B cell (primary cell): ENCODE measurements around the gene PKNOX2. TPM values are rescaled to one million over a fixed set of nuclear protein-coding genes. Genes with fewer than 3 reads are reported as not detected.

Experiments used
- ATAC-seq: fragments of 200-7000 bp; cut with Tn5 transposase; one replicate; pipeline ENCODE4 v1.10.0; 2021; ENCODE audit warnings: low read depth, mild to moderate bottlenecking, moderate number of reproducible peaks, moderate library complexity
- CTCF ChIA-PET: fragments of 350-600 bp; sonication (Branson Sonifier 250); formaldehyde crosslinking; loops from one replicate; lab custom pipeline; 2021; ENCODE audit warnings: antibody characterized with exemption, inconsistent platforms; lab: Charles Lee
- POLR2A ChIA-PET: fragments of 350-600 bp; sonication (Branson Sonifier 250); formaldehyde crosslinking; loops from one replicate; lab custom pipeline; 2021; ENCODE audit warnings: antibody characterized with exemption; lab: Charles Lee
- DNase-seq: peaks from one replicate; pipeline ENCODE4 v3.0.0; 2013
- H2AFZ ChIP-seq: 2 replicates; pipeline ENCODE4 v1.6.1; 2012; ENCODE audit warnings: mild to moderate bottlenecking, low read depth, low read length; ENCODE audit not compliant: insufficient read depth, poor library complexity, severe bottlenecking
- H3K27ac ChIP-seq, 2 donors: 1 replicate in 1 of 2; 2 replicates in 1 of 2; pipeline ENCODE4 v1.5.1; 2012 to 2013; ENCODE audit warnings: low read length in 2 of 2, mild to moderate bottlenecking in 2 of 2, moderate library complexity in 1 of 2
- H3K27me3 ChIP-seq, 4 experiments: fragments of 200-600 bp in 1 of 4; sonication (generic) in 1 of 4; replicated peaks in 1 of 4; 1 replicate in 2 of 4; 2 replicates in 2 of 4; pipeline versions ENCODE4 v1.6.1 to v1.7.0; 2013 to 2016; ENCODE audit warnings: low read length in 3 of 4, mild to moderate bottlenecking in 2 of 4, mixed read lengths in 1 of 4, moderate library complexity in 1 of 4; ENCODE audit not compliant: insufficient read depth in 4 of 4, control insufficient read depth in 3 of 4; ENCODE audit errors: control extremely low read depth in 1 of 4
- H3K36me3 ChIP-seq, 2 experiments: replicated peaks in 1 of 2; 1 replicate in 1 of 2; 2 replicates in 1 of 2; pipeline versions ENCODE4 v1.6.1 to v1.7.1; 2013; ENCODE audit warnings: low read length in 1 of 2; ENCODE audit not compliant: insufficient read depth in 2 of 2, control insufficient read depth in 1 of 2; ENCODE audit errors: control extremely low read depth in 1 of 2, extremely low read depth in 1 of 2
- H3K4me1 ChIP-seq, 2 donors: fragments of 200-600 bp in 1 of 2; sonication (generic) in 1 of 2; 1 replicate in 1 of 2; 2 replicates in 1 of 2; pipeline versions ENCODE4 v1.5.1 to v1.6.1; 2013 to 2017; ENCODE audit warnings: low read length in 2 of 2; ENCODE audit not compliant: control insufficient read depth in 2 of 2, insufficient read depth in 2 of 2
- H3K4me2 ChIP-seq: replicated peaks from 2 replicates; pipeline ENCODE3; 2012; ENCODE audit warnings: mild to moderate bottlenecking, low read depth, low read length; ENCODE audit not compliant: poor library complexity, severe bottlenecking
- H3K4me3 ChIP-seq, 5 experiments: fragments of 200-600 bp in 1 of 5; sonication (generic) in 1 of 5; 1 replicate in 3 of 5; 2 replicates in 2 of 5; pipeline versions ENCODE4 v1.5.1 to v1.7.0; 2011 to 2016; ENCODE audit warnings: low read length in 4 of 5, mild to moderate bottlenecking in 4 of 5, low read depth in 2 of 5, control low read depth in 1 of 5, moderate library complexity in 1 of 5; ENCODE audit not compliant: insufficient read depth in 1 of 5; ENCODE audit errors: control extremely low read depth in 1 of 5, extremely low read depth in 1 of 5
- H3K79me2 ChIP-seq: fragments of 200-600 bp; sonication (generic); one replicate; pipeline ENCODE4 v1.6.0; 2016; ENCODE audit warnings: low read length; ENCODE audit not compliant: control insufficient read depth, insufficient read depth
- H3K9ac ChIP-seq: fragments of 200-600 bp; sonication (generic); 2 replicates; pipeline ENCODE4 v1.6.1; 2017; ENCODE audit warnings: mild to moderate bottlenecking, low read length, moderate library complexity
- H3K9me3 ChIP-seq, 3 donors: one replicate each; pipeline versions ENCODE4 v1.6.1 to v1.7.1; 2013; ENCODE audit warnings: low read length in 2 of 3; ENCODE audit not compliant: control insufficient read depth in 2 of 3, insufficient read depth in 1 of 3; ENCODE audit errors: control extremely low read depth in 1 of 3
- H4K20me1 ChIP-seq: 2 replicates; pipeline ENCODE4 v1.6.0; 2012; ENCODE audit warnings: mild to moderate bottlenecking, low read length; ENCODE audit not compliant: insufficient read depth, control insufficient read depth, poor library complexity, severe bottlenecking
- H3K27ac Mint-ChIP-seq: one replicate; pipeline ENCODE4 v1.8.0; 2021; ENCODE audit warnings: mixed read lengths
- H3K27me3 Mint-ChIP-seq: one replicate; pipeline ENCODE4 v1.8.0; 2021; ENCODE audit warnings: mixed read lengths
- H3K4me1 Mint-ChIP-seq: one replicate; pipeline ENCODE4 v1.8.0; 2021; ENCODE audit warnings: mixed read lengths
- H3K4me3 Mint-ChIP-seq: one replicate; pipeline ENCODE4 v1.8.0; 2021; ENCODE audit warnings: mixed read lengths
- H3K9me3 Mint-ChIP-seq: one replicate; pipeline ENCODE4 v1.8.0; 2022; ENCODE audit warnings: mixed read lengths; ENCODE audit not compliant: insufficient read depth
- EZH2 ChIP-seq: IDR thresholded peaks from 2 replicates; pipeline ENCODE4 v1.6.1; 2012; ENCODE audit warnings: borderline replicate concordance, low read depth, mild to moderate bottlenecking, moderate library complexity, low read length; ENCODE audit not compliant: insufficient read depth, poor library complexity, severe bottlenecking
- WGBS: methylation state at CpG from one replicate; pipeline ENCODE4 v1.1.5; 2013; ENCODE audit warnings: missing lambda C conversion rate; ENCODE audit not compliant: insufficient coverage; 5-methylcytosine and 5-hydroxymethylcytosine counted together
- intact Hi-C: fragments of 100-400 bp; cut with micrococcal nuclease; formaldehyde crosslinking; loops from one replicate; pipeline ENCODE4 v1.10.0; 2022
- polyA plus RNA-seq: library from polyadenylated mRNA; depleted of rRNA; stranded (reverse); fragments of >200 nt; gene quantifications from 2 replicates; pipeline ENCODE4 v1.2.3, GENCODE V29; 2012
- total RNA-seq, 2 donors: library from RNA; stranded (reverse); fragments of 120-200 nt in 1 of 2; gene quantifications; 1 replicate in 1 of 2; 2 replicates in 1 of 2; pipeline versions ENCODE4 v1.2.3 to v1.2.4, GENCODE V29; 2013 to 2022
- TF ChIP-seq, protein P1 (sequence below): fragments of 200-600 bp; IDR thresholded peaks from one replicate; pipeline ENCODE4 v1.8.0; 2022; ENCODE audit warnings: antibody characterized with exemption, mild to moderate bottlenecking

Gene PKNOX2
- total and polyA plus RNA-seq, 2 donors (not counting 1 experiment from before 2014, with no cell fraction given) = not detected

DNA sequence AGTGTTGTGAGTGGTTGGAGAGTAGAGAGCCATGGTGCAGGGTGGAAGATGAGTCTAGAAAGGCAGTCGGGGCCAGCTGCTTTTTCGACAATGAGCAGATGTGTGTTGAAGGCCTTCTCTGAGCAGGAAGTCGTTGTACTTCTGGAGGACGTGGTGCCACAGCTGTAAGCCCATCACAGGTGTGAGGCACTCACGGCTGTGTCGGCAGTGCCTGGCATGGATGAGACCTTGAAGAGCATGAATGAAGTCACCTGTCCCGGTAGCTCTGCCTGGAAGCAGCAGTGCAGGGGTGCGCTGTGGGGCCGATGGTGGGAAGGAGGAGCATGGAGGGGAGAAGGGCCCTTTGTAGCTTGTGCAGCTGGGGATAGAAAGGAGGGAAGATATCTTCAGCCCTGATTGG, 165.2 kb downstream of the PKNOX2 start:
- Mint-ChIP-seq H3K27ac (no peak overlapping the region), H3K4me3 (no peak overlapping the region), H3K9me3 (no peaks in the 10 kb centered on the region), H3K4me1 (no peaks in the 10 kb centered on the region), H3K27me3 (peaks cover 25% of the 10 kb centered on the region)
- Histone ChIP-seq H3K79me2 (no peaks in the 10 kb centered on the region), H4K20me1 (no peaks in the 10 kb centered on the region), H3K4me2 (no peak overlapping the region), H3K4me3 (no peak overlapping the region), H2AFZ (no peak overlapping the region), H3K27ac (no peak overlapping the region), H3K27me3 (peaks cover 0 to 7% (median 0%) of the 10 kb centered on the region in 4 experiments), H3K9ac (no peak overlapping the region), H3K4me1 (no peaks in the 10 kb centered on the region), H3K36me3 (no peaks in the 10 kb centered on the region), H3K9me3 (no peaks in the 10 kb centered on the region)
- intact Hi-C loops = no loop called here
- ATAC-seq (no peak), DNase-seq (no peak)
- TF ChIP-seq EZH2 = no peak
- TF ChIP-seq, protein P1, sequence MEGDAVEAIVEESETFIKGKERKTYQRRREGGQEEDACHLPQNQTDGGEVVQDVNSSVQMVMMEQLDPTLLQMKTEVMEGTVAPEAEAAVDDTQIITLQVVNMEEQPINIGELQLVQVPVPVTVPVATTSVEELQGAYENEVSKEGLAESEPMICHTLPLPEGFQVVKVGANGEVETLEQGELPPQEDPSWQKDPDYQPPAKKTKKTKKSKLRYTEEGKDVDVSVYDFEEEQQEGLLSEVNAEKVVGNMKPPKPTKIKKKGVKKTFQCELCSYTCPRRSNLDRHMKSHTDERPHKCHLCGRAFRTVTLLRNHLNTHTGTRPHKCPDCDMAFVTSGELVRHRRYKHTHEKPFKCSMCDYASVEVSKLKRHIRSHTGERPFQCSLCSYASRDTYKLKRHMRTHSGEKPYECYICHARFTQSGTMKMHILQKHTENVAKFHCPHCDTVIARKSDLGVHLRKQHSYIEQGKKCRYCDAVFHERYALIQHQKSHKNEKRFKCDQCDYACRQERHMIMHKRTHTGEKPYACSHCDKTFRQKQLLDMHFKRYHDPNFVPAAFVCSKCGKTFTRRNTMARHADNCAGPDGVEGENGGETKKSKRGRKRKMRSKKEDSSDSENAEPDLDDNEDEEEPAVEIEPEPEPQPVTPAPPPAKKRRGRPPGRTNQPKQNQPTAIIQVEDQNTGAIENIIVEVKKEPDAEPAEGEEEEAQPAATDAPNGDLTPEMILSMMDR = no peak
- CTCF ChIA-PET = interaction anchor here (1.6 kb wide), 1 partner anchor 10 kb away, joined by 4 read pairs; no protein-coding TSS in a partner anchor
- POLR2A ChIA-PET = no interaction called here
- WGBS = 42% methylated on average over 9 of the region's 9 CpGs

DNA sequence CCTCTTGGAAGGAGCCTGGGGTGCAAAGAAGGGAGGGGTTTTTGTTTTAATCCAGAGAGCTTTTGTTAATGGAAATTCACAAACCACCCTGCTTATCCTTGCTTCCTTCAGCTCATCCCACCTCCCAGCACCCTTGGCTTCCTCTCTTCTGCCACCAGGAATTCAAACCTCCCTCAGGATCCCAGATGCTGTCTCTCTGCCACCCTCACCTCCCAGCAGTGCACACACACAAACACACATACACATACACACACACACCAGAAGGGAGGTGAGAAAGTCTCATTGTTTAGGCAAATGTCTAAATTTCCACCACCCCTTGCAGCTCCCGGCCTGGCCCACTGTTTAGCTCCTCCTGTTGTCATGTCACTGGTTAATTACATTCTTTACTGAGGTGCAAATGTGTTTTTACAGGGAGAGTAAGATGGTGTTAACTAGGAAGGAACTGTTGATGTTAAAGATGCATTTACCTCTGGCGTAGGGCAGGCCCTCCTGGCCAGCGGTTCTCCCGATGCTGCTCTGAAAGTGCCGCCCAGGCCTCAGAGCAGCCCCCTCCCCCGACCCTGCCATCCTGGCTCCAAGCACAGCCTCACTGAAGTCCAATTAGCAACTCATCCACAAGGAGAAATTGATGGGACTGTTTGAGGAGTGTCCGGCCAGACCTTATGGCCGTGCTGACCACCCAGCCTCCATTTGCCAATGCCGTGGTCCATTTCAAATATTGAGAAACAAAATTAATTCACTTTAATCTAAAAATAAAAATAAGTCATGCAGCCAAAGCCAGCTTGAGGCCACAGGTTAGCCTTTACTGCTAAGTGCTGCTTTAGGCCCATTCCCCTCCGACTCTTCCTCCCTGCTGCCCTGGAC, 166.1 kb downstream of the PKNOX2 start:
- no peak for DNase-seq

More for the DNA sequence above, 166.1 kb downstream of the PKNOX2 start:
- ChIA-PET POLR2A (no interaction called here), CTCF (no interaction called here)
- no peaks in the 10 kb centered on the region for H4K20me1 ChIP-seq
- H3K27me3 ChIP-seq = peaks cover 0 to 7% (median 0%) of the 10 kb centered on the region in 4 experiments
- H3K4me1 ChIP-seq = no peaks in the 10 kb centered on the region
- Mint-ChIP-seq H3K4me3 (no peak overlapping the region), H3K9me3 (no peaks in the 10 kb centered on the region), H3K27me3 (peaks cover 25% of the 10 kb centered on the region), H3K27ac (no peak overlapping the region), H3K4me1 (no peaks in the 10 kb centered on the region)
- H3K4me2 ChIP-seq = no peak overlapping the region
- intact Hi-C loops = no loop called here
- H3K79me2 ChIP-seq = no peaks in the 10 kb centered on the region
- no peak overlapping the region for H3K9ac ChIP-seq
- H3K36me3 ChIP-seq = no peaks in the 10 kb centered on the region
- no peaks in the 10 kb centered on the region for H3K9me3 ChIP-seq
- 95% methylated on average over 5 of the region's 10 CpGs for WGBS
- TF ChIP-seq EZH2 = no peak
- TF ChIP-seq, protein P1 = no peak
- ATAC-seq = no peak
- no peak overlapping the region for H3K27ac ChIP-seq
- no peak overlapping the region for H3K4me3 ChIP-seq
- H2AFZ ChIP-seq = no peak overlapping the region
